Omental fat pad (tissue), 4 donors: ENCODE measurements around the gene MTA1. TPM values are rescaled to one million over a fixed set of nuclear protein-coding genes. Genes with fewer than 3 reads are reported as not detected.

ENCODE experiments used
- ATAC-seq: fragments of 150-250 bp; one replicate; pipeline ENCODE4 v1.9.1; 2016; ENCODE audit warnings: mild to moderate bottlenecking, moderate library complexity; ENCODE audit not compliant: low FRiP score
- DNase-seq: peaks from one replicate; pipeline ENCODE4 v3.0.0-alpha.2; 2019; ENCODE audit warnings: low spot score
- CTCF ChIP-seq, 3 donors: fragments of 450-650 bp; IDR thresholded peaks; one replicate each; pipeline ENCODE4 v1.5.1; 2016 to 2017; ENCODE audit warnings: antibody characterized with exemption in 3 of 3, mild to moderate bottlenecking in 3 of 3, moderate library complexity in 2 of 3
- total RNA-seq, 4 donors: library from RNA; depleted of rRNA; stranded (reverse); fragments of >200 nt; gene quantifications; one replicate each; pipeline ENCODE4 v1.1.0, GENCODE V29; 2016

Gene MTA1
- 10 to 100 TPM; 35.4 to 72.5 (median 59.7) TPM for total RNA-seq

DNA sequence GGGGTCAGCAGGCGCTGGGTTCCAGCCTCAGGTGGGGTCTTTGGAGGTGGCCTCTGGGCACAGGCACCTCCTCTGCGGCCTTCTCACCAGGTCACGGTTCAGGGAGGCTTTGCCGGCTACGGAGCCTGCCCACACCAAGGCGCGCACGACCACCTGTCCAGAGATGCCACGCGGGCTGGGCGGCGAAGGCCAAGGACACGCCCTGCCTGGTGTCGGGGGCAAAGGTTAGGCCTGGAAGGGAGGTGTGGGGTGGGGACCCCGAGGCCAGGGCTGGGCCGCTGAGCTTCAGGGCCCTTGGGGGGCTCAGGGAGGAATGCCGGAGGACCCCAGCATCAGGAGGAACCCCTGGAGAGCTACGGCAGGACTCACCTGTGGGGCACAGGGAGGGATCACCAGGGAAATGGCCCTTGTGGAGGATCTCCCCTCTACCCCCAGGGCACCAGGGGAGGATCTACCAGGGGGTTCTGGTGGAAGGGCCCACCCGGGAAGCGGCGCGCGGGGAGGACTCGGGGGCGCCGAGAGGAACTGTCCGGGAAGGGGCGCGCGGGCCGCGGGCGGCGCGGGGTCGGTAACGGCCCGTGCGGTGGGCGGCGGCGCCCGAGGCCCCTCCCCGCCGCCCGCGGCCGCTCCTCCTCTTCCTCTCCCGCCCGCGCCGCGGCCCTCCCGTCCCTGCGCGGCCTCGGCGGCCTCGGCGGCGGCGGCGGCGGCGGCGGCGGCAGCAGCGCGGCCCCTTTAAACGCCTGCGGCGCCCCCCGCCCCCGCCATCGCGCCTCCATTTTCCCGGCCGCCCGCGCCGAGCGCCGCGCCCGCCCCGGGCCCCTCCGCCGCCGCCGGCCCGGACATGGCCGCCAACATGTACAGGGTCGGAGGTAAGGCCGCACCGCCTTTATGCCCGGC lies at the start of gene MTA1:
Gene MTA1 (plus strand): TSS at position 633 of the 897 bp plus-strand sequence. CDS start 209 bp downstream, at position 842.
- ATAC-seq: peak; percentile 59
- DNase-seq: no peak
- TF ChIP-seq CTCF (IDR thresholded peaks at IDR 0.05): no peak

- ATAC-seq (no peak), DNase-seq (no peak)
- TF ChIP-seq CTCF (IDR thresholded peaks at IDR 0.05): no peak
Measured at GRCh38 chr14:105374389-105374788, 45.2 kb upstream of the MTA1 start.

DNA sequence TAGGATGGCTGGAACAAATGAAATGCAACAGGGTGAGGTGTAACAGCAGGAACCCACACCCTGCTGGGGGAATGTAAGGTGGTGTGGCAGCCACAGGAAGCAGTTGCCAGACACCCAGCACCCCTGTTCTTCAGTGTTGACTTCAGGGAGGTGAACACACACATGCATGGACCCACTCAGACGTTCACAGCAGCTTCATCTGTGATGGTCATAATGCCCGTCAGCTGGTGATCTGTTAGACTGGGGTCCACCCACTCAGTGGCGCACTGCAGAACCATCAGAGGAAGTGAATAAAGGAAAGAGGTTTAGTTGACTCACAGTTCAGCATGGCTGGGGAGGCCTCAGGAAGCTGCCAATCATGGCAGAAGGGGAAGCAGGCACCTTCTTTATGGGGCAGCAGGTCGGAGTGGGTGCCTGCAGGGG lies 44.0 kb upstream of the MTA1 start:
- no peak for TF ChIP-seq CTCF (IDR thresholded peaks at IDR 0.05)
- DNase-seq: no peak
- ATAC-seq: no peak

DNA sequence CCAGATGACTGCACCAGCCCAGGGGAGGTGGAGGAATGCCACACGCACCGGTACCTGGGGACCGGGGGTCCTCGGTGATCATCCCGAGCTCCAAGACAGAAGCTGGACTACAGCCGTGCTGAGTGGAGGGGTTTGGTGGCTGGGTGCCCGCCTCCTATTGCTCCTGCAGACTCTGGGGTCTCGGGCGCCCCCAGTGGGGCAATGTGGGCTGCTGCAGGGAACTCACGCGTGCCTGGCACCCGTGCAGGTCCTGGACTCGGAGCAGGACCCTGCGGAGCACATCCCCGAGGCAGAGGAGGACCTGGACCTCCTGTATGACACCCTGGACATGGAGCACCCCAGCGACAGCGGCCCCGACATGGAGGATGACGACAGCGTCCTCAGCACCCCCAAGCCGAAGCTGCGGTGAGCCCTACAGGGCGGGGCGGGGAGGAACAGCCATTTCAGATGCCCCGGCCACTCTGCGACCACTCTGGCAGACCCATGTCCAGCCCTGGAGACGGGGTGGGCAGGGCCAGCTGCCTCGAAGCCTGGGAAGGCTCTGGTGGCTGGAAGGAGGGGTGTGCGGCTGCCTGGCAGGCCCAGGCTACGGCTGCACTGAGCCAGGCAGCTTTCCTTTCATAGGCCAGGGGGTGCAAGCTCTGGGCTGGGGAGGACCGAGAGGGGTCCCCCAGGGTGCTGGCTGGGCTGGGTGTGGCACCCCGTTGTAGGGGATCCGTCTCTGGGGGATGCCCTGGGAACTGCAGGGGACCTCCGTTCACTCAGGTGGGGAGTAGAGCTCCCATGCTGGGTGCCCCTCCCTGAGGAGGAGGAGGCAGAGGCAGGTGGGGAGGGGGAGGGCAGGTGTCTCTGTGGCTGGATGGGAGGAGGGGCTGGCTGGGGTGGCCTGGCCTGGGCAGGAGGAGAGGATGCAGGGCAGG lies 42.8 kb upstream of the MTA1 start:
- DNase-seq (no peak), ATAC-seq (no peak)
- no peak for TF ChIP-seq CTCF (IDR thresholded peaks at IDR 0.05)

GRCh38 chr14:105377555-105378182 lies 42.0 kb upstream of the MTA1 start:
- no peak for TF ChIP-seq CTCF (IDR thresholded peaks at IDR 0.05)
- DNase-seq: no peak
- ATAC-seq: no peak

DNA sequence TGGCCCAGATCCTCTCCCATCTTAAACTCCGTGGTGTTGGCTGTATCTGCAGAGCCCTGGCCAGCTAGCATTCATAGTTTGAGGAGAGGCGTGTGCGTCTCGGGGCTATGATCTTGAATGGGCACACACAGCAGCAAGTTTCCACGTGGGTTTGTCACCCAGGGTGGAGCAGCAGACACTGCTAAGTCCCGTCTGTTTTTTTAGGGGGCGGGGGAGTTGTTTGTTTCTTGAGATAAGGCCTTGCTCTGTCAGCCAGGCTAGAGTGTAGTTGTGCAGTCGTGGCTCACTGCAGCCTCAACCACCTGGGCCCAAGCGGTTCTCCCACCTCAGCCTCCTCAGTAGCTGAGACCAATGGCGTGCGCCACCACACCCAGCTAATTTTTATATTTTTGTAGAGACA lies 41.4 kb upstream of the MTA1 start:
- no peak for TF ChIP-seq CTCF (IDR thresholded peaks at IDR 0.05)
- DNase-seq: no peak
- no peak for ATAC-seq
